Measurements from ENCODE around the gene UBASH3A.

- TF ChIP-seq, protein P1, sequence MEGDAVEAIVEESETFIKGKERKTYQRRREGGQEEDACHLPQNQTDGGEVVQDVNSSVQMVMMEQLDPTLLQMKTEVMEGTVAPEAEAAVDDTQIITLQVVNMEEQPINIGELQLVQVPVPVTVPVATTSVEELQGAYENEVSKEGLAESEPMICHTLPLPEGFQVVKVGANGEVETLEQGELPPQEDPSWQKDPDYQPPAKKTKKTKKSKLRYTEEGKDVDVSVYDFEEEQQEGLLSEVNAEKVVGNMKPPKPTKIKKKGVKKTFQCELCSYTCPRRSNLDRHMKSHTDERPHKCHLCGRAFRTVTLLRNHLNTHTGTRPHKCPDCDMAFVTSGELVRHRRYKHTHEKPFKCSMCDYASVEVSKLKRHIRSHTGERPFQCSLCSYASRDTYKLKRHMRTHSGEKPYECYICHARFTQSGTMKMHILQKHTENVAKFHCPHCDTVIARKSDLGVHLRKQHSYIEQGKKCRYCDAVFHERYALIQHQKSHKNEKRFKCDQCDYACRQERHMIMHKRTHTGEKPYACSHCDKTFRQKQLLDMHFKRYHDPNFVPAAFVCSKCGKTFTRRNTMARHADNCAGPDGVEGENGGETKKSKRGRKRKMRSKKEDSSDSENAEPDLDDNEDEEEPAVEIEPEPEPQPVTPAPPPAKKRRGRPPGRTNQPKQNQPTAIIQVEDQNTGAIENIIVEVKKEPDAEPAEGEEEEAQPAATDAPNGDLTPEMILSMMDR (IDR thresholded peaks at IDR 0.05), result no peak
- TF ChIP-seq EZH2 (IDR thresholded peaks at IDR 0.05) (no peak), EZH2phosphoT487 (IDR thresholded peaks at IDR 0.05) (no peak)
Measured at GRCh38 chr21:42414066-42414465, 10.4 kb downstream of the UBASH3A start.
